Naive thymus-derived CD4-positive, alpha-beta T cell (primary cell): ENCODE measurements around the gene FCN3. TPM values are rescaled to one million over a fixed set of nuclear protein-coding genes. Genes with fewer than 3 reads are reported as not detected.
A peak's percentile ranks its signal among the peaks of the same experiment; 100 is the strongest.

Source experiments
- ATAC-seq: fragments of 150-1000 bp; cut with Tn5 transposase; 2 replicates; pipeline ENCODE4 v1.10.0; 2021; ENCODE audit warnings: mild to moderate bottlenecking, moderate library complexity
- CTCF ChIA-PET: fragments of 350-600 bp; sonication (Branson Sonifier 250); formaldehyde crosslinking; loops from one replicate; lab custom pipeline; 2021; ENCODE audit warnings: antibody characterized with exemption; lab: Charles Lee
- POLR2A ChIA-PET: fragments of 350-600 bp; sonication (Branson Sonifier 250); formaldehyde crosslinking; loops from one replicate; lab custom pipeline; 2021; ENCODE audit warnings: antibody characterized with exemption, inconsistent platforms; lab: Charles Lee
- DNase-seq, 9 donors: peaks; one replicate each; pipeline versions ENCODE4 v3.0.0 to v3.0.0-alpha.2; 2020 to 2022; ENCODE audit warnings: mixed read lengths in 1 of 9
- H3K27ac ChIP-seq: one replicate; pipeline ENCODE4 v1.7.0; 2013; ENCODE audit warnings: mild to moderate bottlenecking, low read depth, low read length, moderate library complexity
- H3K27me3 ChIP-seq, 2 donors: one replicate each; pipeline ENCODE4 v1.7.0; 2013; ENCODE audit warnings: low read length in 2 of 2, mild to moderate bottlenecking in 2 of 2, moderate library complexity in 2 of 2; ENCODE audit not compliant: control insufficient read depth in 2 of 2, insufficient read depth in 2 of 2
- H3K36me3 ChIP-seq, 3 experiments: 1 replicate in 2 of 3; 2 replicates in 1 of 3; pipeline ENCODE4 v1.7.0; 2013; ENCODE audit warnings: low read length in 3 of 3, mild to moderate bottlenecking in 3 of 3, moderate library complexity in 1 of 3; ENCODE audit not compliant: insufficient read depth in 3 of 3, control insufficient read depth in 2 of 3
- H3K4me1 ChIP-seq, 2 donors: one replicate each; pipeline ENCODE4 v1.7.0; 2013; ENCODE audit warnings: low read length in 2 of 2, mild to moderate bottlenecking in 2 of 2, moderate library complexity in 1 of 2; ENCODE audit not compliant: control insufficient read depth in 2 of 2, insufficient read depth in 2 of 2
- H3K4me3 ChIP-seq: 2 replicates; pipeline ENCODE4 v1.7.0; 2013; ENCODE audit warnings: mild to moderate bottlenecking, low read length
- H3K9me3 ChIP-seq, 3 experiments: 1 replicate in 2 of 3; 2 replicates in 1 of 3; pipeline ENCODE4 v1.7.0; 2013; ENCODE audit warnings: low read length in 3 of 3; ENCODE audit not compliant: control insufficient read depth in 2 of 3
- H3K27ac Mint-ChIP-seq, 9 donors: one replicate each; pipeline ENCODE4 v1.8.0; 2020 to 2022; ENCODE audit warnings: mixed read lengths in 9 of 9, mild to moderate bottlenecking in 8 of 9, moderate library complexity in 5 of 9, inconsistent platforms in 2 of 9
- H3K27me3 Mint-ChIP-seq, 5 donors: one replicate each; pipeline ENCODE4 v1.8.0; 2021 to 2022; ENCODE audit warnings: mixed read lengths in 5 of 5, mild to moderate bottlenecking in 1 of 5
- H3K36me3 Mint-ChIP-seq, 5 donors: one replicate each; pipeline ENCODE4 v1.8.0; 2020 to 2022; ENCODE audit warnings: mixed read lengths in 5 of 5, mild to moderate bottlenecking in 3 of 5, inconsistent platforms in 1 of 5
- H3K4me1 Mint-ChIP-seq, 7 donors: one replicate each; pipeline ENCODE4 v1.8.0; 2020 to 2022; ENCODE audit warnings: mixed read lengths in 7 of 7, mild to moderate bottlenecking in 3 of 7, inconsistent platforms in 1 of 7
- H3K4me3 Mint-ChIP-seq, 10 donors: one replicate each; pipeline ENCODE4 v1.8.0; 2020 to 2022; ENCODE audit warnings: mild to moderate bottlenecking in 10 of 10, mixed read lengths in 10 of 10, moderate library complexity in 6 of 10, inconsistent platforms in 2 of 10
- H3K9me3 Mint-ChIP-seq, 11 donors: one replicate each; pipeline ENCODE4 v1.8.0; 2020 to 2022; ENCODE audit warnings: mixed read lengths in 11 of 11, mild to moderate bottlenecking in 4 of 11, inconsistent platforms in 1 of 11, moderate library complexity in 1 of 11
- intact Hi-C, 2 donors: fragments of 100-400 bp; cut with micrococcal nuclease; formaldehyde crosslinking; loops; one replicate each; pipeline ENCODE4 v1.15.1; 2023
- polyA plus RNA-seq, 2 donors: library from polyadenylated mRNA; unstranded; fragments of 300-500 nt; fragmentation: Illumina TruSeq; gene quantifications; one replicate each; pipeline ENCODE4 v1.2.3, GENCODE V29; 2021
- total RNA-seq, 6 experiments: library from RNA in 5 of 6; stranded (reverse) in 5 of 6; gene quantifications; 1 replicate in 5 of 6; 2 replicates in 1 of 6; pipeline ENCODE4 v1.2.3 and lab custom pipeline; 2021 to 2026

Gene FCN3
- total and polyA plus RNA-seq, 7 experiments from 2014 or later = not detected

DNA sequence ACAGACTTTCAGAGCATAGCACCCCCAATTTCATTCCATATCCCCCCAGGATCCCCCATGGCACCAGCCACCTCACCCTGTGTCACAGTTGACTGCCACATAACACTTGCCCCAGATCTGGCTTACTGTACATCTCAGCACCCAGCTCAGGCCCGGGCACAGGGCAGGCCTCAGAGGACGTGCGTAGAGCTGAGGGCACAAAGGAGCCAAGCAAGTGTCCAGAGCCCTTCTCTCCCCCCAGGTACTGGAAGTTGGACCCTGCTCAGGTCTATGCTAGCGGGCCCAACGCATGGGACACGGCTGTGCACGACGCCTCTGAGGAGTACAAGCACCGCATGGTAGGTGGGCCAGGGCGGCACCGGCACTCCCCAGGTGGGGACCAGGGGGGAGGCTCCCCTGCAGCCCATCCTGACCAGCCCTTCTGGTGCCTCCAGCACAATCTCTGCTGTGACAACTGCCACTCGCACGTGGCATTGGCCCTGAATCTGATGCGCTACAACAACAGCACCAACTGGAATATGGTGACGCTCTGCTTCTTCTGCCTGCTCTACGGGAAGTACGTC is 40.8 kb downstream of the FCN3 start:
- Histone ChIP-seq H3K36me3 (peaks cover 15 to 76% (median 16%) of the 10 kb centered on the region in 3 experiments), H3K27ac (no peak overlapping the region), H3K4me1 (peaks cover 4 to 11% of the 10 kb centered on the region in 2 donors), H3K27me3 (no peaks in the 10 kb centered on the region), H3K9me3 (no peaks in the 10 kb centered on the region), H3K4me3 (no peak overlapping the region)
- intact Hi-C loops = loop anchor here (2.0 kb wide), 3 partner anchors 33 to 61 kb away; partner anchors contain the start of gene MAP3K6 (in 1 of the 2)
- ATAC-seq = no peak
- Mint-ChIP-seq H3K27ac (peak overlapping the region in 3 of 9 donors; percentile 1 to 55 (median 8)), H3K36me3 (peaks cover 0 to 21% (median 8%) of the 10 kb centered on the region in 5 donors), H3K4me3 (no peak overlapping the region), H3K4me1 (peaks cover 20 to 44% (median 34%) of the 10 kb centered on the region in 7 donors), H3K27me3 (no peaks in the 10 kb centered on the region), H3K9me3 (no peaks in the 10 kb centered on the region)
- POLR2A ChIA-PET = interaction anchor here (0.7 to 3.4 kb wide), 6 partner anchors 8 to 32 kb away, joined by 3 to 15 read pairs (median 5); partner anchors contain the start of gene SYTL1
- CTCF ChIA-PET = interaction anchor here (0.6 to 4.3 kb wide), 12 partner anchors 8 to 133 kb away, joined by 3 to 72 read pairs (median 4); partner anchors contain the start of genes SYTL1 and TMEM222
- no peak for DNase-seq

DNA sequence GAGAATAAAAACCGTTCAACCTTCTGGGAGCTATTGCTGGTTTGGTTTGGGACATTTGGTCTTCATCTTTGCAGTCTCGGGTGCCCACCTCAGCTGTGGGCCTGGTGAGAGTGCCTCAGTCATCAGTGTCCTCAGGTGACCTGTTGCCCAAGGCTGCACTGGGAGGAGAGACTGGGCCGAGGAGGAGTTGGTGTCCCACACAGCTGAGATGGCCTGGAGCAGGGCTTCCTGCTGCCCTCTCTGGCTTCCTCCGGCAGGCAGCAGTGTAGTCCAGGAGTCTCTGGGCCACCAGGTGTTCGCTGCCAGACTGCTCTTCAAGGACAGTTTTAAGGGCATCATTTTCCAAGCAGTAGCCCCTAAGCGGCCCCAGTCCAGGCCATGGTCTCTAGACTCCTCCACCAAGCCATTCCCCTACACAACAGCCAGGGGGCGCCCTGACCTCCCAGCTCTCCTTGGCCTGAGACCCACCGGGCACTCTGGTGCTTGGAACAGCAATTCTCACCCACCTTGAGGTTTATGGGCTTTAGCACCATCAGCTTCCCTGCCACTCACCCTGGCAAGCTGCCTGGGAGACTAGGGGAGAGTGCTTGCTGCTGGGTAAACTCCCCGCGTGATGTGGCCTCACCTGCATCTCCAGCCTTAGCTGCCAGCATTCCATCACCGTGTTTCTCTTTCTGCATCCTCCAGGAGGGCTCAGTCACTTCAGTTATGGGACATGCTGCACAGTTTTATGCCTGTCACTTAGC is 41.9 kb downstream of the FCN3 start:
- peak; percentile 90 for ATAC-seq
- H3K4me3 Mint-ChIP-seq = no peak overlapping the region
- H3K27ac Mint-ChIP-seq = peak overlapping the region in 5 of 9 donors; percentile 21 to 67 (median 50)
- no peaks in the 10 kb centered on the region for H3K9me3 Mint-ChIP-seq
- no peaks in the 10 kb centered on the region for H3K9me3 ChIP-seq
- peak in 8 of 9 donors; percentile 49 to 71 (median 56) for DNase-seq
- ChIA-PET CTCF (interaction anchor here (0.6 to 4.3 kb wide), 26 partner anchors 9 to 1181 kb away, joined by 3 to 72 read pairs (median 5); partner anchors contain the start of genes AHDC1, MAP3K6, SYTL1 and TMEM222), POLR2A (interaction anchor here (0.8 to 3.4 kb wide), 8 partner anchors 9 to 62 kb away, joined by 3 to 15 read pairs (median 4); partner anchors contain the start of gene SYTL1)
- peaks cover 16 to 87% (median 17%) of the 10 kb centered on the region in 3 experiments for H3K36me3 ChIP-seq
- H3K4me1 ChIP-seq = peaks cover 7 to 11% of the 10 kb centered on the region in 2 donors
- H3K36me3 Mint-ChIP-seq = peaks cover 0 to 25% (median 10%) of the 10 kb centered on the region in 5 donors
- peaks cover 29 to 51% (median 44%) of the 10 kb centered on the region in 7 donors for H3K4me1 Mint-ChIP-seq
- intact Hi-C loops = loop anchor here (1.0 to 2.0 kb wide), 7 partner anchors 11 to 274 kb away; partner anchors contain the start of gene MAP3K6 (in 1 of the 2)
- H3K27me3 ChIP-seq = no peaks in the 10 kb centered on the region
- H3K27ac ChIP-seq = no peak overlapping the region
- H3K27me3 Mint-ChIP-seq = no peaks in the 10 kb centered on the region
- no peak overlapping the region for H3K4me3 ChIP-seq

DNA sequence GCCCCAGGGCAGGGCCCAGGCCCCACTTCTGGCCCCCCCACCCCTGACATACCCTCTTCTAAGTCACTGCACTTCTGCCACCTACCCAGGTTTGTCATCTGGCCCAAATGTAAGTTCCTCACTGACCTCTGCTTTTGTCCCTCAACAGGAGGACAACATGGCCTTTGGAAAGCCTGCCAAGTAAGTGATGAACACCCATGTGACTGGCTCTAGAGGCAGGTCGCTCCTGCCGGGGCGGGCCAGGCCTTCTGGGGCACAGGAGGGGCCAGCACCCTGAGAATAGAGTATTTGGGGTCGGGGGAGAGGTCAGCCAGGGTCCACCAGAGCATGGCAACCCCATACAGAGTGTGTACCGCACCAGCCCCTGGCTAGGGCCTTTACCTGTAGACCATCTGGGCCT is 42.7 kb downstream of the FCN3 start:
- H3K4me1 ChIP-seq = peaks cover 9 to 11% of the 10 kb centered on the region in 2 donors
- ATAC-seq (no peak), DNase-seq (no peak)
- Mint-ChIP-seq H3K4me3 (peak overlapping the region in 1 of 10 donors; percentile 16), H3K36me3 (peaks cover 0 to 25% (median 10%) of the 10 kb centered on the region in 5 donors), H3K9me3 (no peaks in the 10 kb centered on the region), H3K27me3 (no peaks in the 10 kb centered on the region), H3K4me1 (peaks cover 33 to 57% (median 47%) of the 10 kb centered on the region in 7 donors), H3K27ac (peak overlapping the region in 4 of 9 donors; percentile 41 to 67 (median 52))
- H3K27ac ChIP-seq = no peak overlapping the region
- intact Hi-C loops = loop anchor here (1.0 to 2.0 kb wide), 7 partner anchors 11 to 274 kb away; partner anchors contain the start of gene MAP3K6 (in 1 of the 2)
- H3K27me3 ChIP-seq = no peaks in the 10 kb centered on the region
- ChIA-PET CTCF (interaction anchor here (0.6 to 4.3 kb wide), 18 partner anchors 9 to 555 kb away, joined by 3 to 72 read pairs (median 8); partner anchors contain the start of genes MAP3K6, SYTL1 and TMEM222), POLR2A (interaction anchor here (1.1 to 3.4 kb wide), 5 partner anchors 9 to 58 kb away, joined by 3 to 15 read pairs (median 6); partner anchors contain the start of gene SYTL1)
- H3K36me3 ChIP-seq = peaks cover 16 to 87% (median 17%) of the 10 kb centered on the region in 3 experiments
- H3K4me3 ChIP-seq = no peak overlapping the region
- H3K9me3 ChIP-seq = no peaks in the 10 kb centered on the region

DNA sequence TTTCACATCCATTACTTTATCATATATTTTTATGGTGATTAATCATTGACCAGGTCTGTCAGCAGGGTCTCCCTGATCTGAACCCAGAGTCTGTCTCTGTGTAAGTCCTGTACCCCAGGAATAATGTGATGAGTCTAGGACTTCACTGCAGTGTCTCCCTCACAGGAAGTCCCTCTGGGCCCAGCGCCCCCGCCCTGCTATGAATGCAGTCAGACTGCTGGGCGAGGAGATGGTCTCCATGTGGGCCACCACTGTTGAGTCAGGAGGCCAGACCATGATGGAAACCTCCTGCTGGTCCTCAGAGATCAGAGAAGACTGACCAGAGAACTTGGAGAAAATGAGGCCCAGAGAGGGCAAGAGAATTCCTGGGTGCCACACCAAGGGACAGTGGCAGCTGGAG is 43.2 kb downstream of the FCN3 start:
- Mint-ChIP-seq H3K9me3 (no peaks in the 10 kb centered on the region), H3K27me3 (no peaks in the 10 kb centered on the region), H3K4me1 (peaks cover 38 to 62% (median 51%) of the 10 kb centered on the region in 7 donors), H3K4me3 (no peak overlapping the region), H3K27ac (peak overlapping the region in 1 of 9 donors; percentile 8), H3K36me3 (peaks cover 0 to 25% (median 10%) of the 10 kb centered on the region in 5 donors)
- Histone ChIP-seq H3K36me3 (peaks cover 16 to 85% (median 17%) of the 10 kb centered on the region in 3 experiments), H3K27me3 (no peaks in the 10 kb centered on the region), H3K27ac (no peak overlapping the region), H3K4me3 (no peak overlapping the region), H3K4me1 (peaks cover 11 to 14% of the 10 kb centered on the region in 2 donors), H3K9me3 (no peaks in the 10 kb centered on the region)
- intact Hi-C loops = no loop called here
- ATAC-seq = no peak
- POLR2A ChIA-PET = interaction anchor here (3.4 kb wide), 1 partner anchor 27 kb away, joined by 15 read pairs; no protein-coding TSS in a partner anchor
- CTCF ChIA-PET = interaction anchor here (2.3 to 4.3 kb wide), 2 partner anchors 31 to 57 kb away, joined by 8 to 72 read pairs; no protein-coding TSS in a partner anchor
- no peak for DNase-seq

DNA sequence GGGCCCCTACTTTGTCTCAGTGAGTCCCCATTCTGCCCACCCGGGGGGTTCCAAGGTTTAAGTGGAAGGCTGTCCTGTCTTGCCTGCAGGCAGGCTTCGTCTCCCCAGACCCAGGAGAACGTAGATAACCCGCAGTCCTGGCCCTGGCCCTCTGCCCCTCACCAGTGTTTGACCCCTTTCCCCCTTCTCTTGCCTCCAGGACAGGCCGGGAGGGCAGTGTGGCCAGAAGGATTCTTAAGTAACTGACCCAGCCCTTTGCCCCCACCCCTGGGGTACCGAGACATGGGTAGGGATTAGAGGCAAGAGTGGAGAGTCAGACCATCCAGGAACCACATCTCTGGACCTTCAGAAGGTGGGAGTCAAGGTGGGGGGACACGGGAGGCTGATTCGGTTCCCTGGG is 43.8 kb downstream of the FCN3 start:
- H3K4me3 Mint-ChIP-seq = no peak overlapping the region

More for the DNA sequence above, 43.8 kb downstream of the FCN3 start:
- H3K27me3 ChIP-seq = no peaks in the 10 kb centered on the region
- CTCF ChIA-PET = no interaction called here
- Mint-ChIP-seq H3K4me1 (peaks cover 43 to 68% (median 57%) of the 10 kb centered on the region in 7 donors), H3K9me3 (no peaks in the 10 kb centered on the region), H3K27ac (peak overlapping the region in 4 of 9 donors; percentile 28 to 65 (median 46)), H3K36me3 (peaks cover 0 to 25% (median 10%) of the 10 kb centered on the region in 5 donors), H3K27me3 (no peaks in the 10 kb centered on the region)
- no peak overlapping the region for H3K4me3 ChIP-seq
- intact Hi-C loops = no loop called here
- H3K9me3 ChIP-seq = no peaks in the 10 kb centered on the region
- peaks cover 16 to 84% (median 17%) of the 10 kb centered on the region in 3 experiments for H3K36me3 ChIP-seq
- H3K27ac ChIP-seq = no peak overlapping the region
- POLR2A ChIA-PET = interaction anchor here (3.4 kb wide), 1 partner anchor 27 kb away, joined by 15 read pairs; no protein-coding TSS in a partner anchor
- peaks cover 11 to 14% of the 10 kb centered on the region in 2 donors for H3K4me1 ChIP-seq
- DNase-seq (no peak), ATAC-seq (no peak)
